M059J (cell line): ENCODE results near the gene PARP2. TPM values are rescaled to one million over a fixed set of nuclear protein-coding genes. Genes with fewer than 3 reads are reported as not detected.

Experiments
- DNase-seq: peaks from one replicate; pipeline ENCODE4 v3.0.0-alpha.2; 2012; ENCODE audit warnings: low read depth
- total RNA-seq: library from RNA; depleted of rRNA; stranded (reverse); fragments of >200 nt; shearing (Covaris generic); gene quantifications from 2 replicates; pipeline ENCODE4 v1.2.3, GENCODE V29; 2014; rRNA removed

Gene PARP2
- total RNA-seq, 1 experiment from 2014 or later = 27.8 TPM

DNA sequence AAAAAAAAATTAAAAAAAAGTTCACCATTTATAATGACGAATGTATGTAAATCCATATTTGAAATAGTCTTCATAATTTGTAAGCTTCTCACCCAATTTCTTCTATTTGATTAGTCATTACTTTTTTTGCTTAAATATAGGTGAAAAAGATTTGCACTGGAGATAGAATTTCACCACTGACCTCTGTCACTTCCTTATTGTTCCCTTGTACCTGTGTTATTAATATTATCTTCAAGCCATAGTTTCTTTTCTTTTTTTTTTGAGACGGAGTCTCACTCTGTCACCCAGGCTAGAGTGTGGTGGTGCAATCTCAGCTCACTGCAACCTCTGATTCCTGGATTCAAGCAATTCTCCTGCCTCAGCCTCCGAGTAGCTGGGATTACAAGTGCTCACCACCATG is 54.1 kb downstream of the PARP2 start:
- no peak for DNase-seq

DNA sequence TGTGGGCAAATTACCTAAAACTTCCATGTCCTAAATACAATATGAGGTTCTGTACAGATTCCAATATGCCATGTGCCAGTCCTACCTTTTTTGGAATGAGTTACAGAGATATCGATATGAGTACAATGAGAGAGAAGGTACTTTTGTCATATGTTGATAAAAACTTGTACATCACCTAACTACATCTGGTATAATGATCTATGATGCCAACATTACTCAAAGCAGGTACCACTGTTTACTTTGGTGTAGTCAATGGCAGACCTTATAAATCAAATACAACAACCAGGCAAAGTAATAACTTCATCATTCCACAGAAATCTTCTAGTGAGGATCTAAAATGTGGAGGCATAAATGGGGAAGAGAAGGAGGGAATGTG is 57.1 kb downstream of the PARP2 start:
- DNase-seq = no peak

DNA sequence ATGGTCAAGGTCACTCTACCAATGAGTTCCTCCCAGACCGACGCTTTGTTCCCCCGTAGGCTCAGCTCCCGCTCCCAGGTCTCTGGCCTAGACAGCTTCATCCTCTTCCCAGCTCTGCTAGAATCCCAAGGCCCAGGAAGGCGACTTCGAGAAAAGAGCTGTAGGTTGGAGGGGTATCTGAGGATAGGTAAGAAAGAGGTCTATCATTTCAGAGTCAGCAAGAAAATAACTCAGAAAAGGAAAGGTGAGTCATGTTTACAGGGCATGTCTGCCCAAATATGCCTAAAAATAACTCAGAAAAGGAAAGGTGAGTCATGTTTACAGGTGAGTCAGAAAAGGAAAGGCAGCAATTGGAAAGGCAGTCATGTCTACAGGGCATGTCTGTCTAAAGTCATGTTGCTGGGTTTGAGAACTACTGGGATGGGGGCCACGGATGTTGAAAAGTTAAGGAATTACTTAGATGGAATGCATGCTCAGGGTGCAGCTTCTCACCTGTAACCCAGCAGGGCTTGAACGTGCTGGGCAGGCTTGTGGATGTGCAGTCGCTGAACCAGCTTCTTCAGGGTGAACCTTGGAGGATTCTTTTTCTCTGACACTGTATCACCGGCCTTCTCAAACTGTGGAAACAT is 57.6 kb downstream of the PARP2 start:
- DNase-seq = peak; percentile 84

DNA sequence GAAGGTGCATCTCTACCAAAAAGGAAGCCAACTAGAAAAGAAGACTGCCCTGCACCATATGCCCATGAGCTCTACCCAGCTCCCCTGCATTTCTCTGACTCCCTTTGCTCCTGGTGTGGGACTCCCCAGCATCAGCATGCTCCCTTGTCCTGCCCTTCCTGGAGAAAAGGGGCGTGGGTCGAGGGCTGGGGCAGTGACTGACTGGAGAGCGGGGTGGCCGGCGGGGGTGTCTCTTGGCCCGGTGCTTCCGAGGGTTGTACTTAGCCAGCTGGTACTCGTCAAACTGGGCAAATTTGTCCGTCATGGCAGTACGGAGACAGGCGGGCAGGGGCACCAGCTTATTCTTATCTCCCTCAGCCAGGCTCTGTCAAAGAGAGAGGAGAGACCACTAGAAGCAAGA is 60.1 kb downstream of the PARP2 start:
- no peak for DNase-seq

Other genes with a start within 250 kb of the PARP2 start
- gene OR4K17, start 232.9 kb upstream of the PARP2 start, total RNA-seq = not detected in 2 replicates
- not detected in 2 replicates for gene OR4N5, start 204.8 kb upstream of the PARP2 start, total RNA-seq
- gene OR11G2, start 152.7 kb upstream of the PARP2 start, total RNA-seq = not detected in 2 replicates
- not detected in 2 replicates for gene OR11H6, start 119.9 kb upstream of the PARP2 start, total RNA-seq
- not detected in 2 replicates for gene OR11H7, start 114.7 kb upstream of the PARP2 start, total RNA-seq
- not detected in 2 replicates for gene OR11H4, start 104.3 kb upstream of the PARP2 start, total RNA-seq
- 4.0 and 9.5 TPM in 2 replicates for gene TTC5, start 37.7 kb upstream of the PARP2 start, total RNA-seq
- 54.8 and 57.0 TPM in 2 replicates for gene CCNB1IP1, start 10.4 kb upstream of the PARP2 start, total RNA-seq
- 14.3 and 16.8 TPM in 2 replicates for gene TEP1, start 69.9 kb downstream of the PARP2 start, total RNA-seq
- gene KLHL33, start 92.5 kb downstream of the PARP2 start, total RNA-seq = not detected in 2 replicates
- 61.5 and 70.0 TPM in 2 replicates for gene OSGEP, start 111.2 kb downstream of the PARP2 start, total RNA-seq
- gene APEX1, start 111.6 kb downstream of the PARP2 start, total RNA-seq = 46.0 and 64.7 TPM in 2 replicates
- gene PIP4P1, start 117.8 kb downstream of the PARP2 start, total RNA-seq = 23.8 and 27.2 TPM in 2 replicates
- gene PNP, start 125.8 kb downstream of the PARP2 start, total RNA-seq = 79.3 and 84.2 TPM in 2 replicates
- not detected in 2 replicates for gene RNASE10, start 161.9 kb downstream of the PARP2 start, total RNA-seq
- not detected in 2 replicates for gene RNASE9, start 217.4 kb downstream of the PARP2 start, total RNA-seq
- gene RNASE11, start 244.4 kb downstream of the PARP2 start, total RNA-seq = not detected in 2 replicates
- gene RNASE12, start 247.7 kb downstream of the PARP2 start, total RNA-seq = not detected in 2 replicates